ENCODE results near the gene SLC25A33. TPM values are rescaled to one million over a fixed set of nuclear protein-coding genes. Genes with fewer than 3 reads are reported as not detected.

Gene SLC25A33
- total RNA-seq, 1 donor from 2014 or later, result 12.5 TPM

- H3K4me1 Mint-ChIP-seq (ENCODE audit: low read depth), result no peaks in the 10 kb centered on the region
- no peaks in the 10 kb centered on the region for H3K9me3 Mint-ChIP-seq
- DNase-seq (ENCODE audit: low spot score), result no peak
- H3K36me3 Mint-ChIP-seq (ENCODE audit: low read depth), result peaks cover 7% of the 10 kb centered on the region
- intact Hi-C loops (cut with micrococcal nuclease), result no loop called here
- H3K4me3 Mint-ChIP-seq, result no peak overlapping the region
- H3K27me3 Mint-ChIP-seq (ENCODE audit: insufficient read depth), result no peaks in the 10 kb centered on the region
- no peak overlapping the region for H3K27ac Mint-ChIP-seq
Measured at GRCh38 chr1:9602794-9603167, 63.5 kb downstream of the SLC25A33 start.

- Mint-ChIP-seq H3K27me3 (ENCODE audit: insufficient read depth) (no peaks in the 10 kb centered on the region), H3K9me3 (no peaks in the 10 kb centered on the region), H3K27ac (no peak overlapping the region), H3K4me1 (ENCODE audit: low read depth) (no peaks in the 10 kb centered on the region), H3K4me3 (no peak overlapping the region), H3K36me3 (ENCODE audit: low read depth) (peaks cover 8% of the 10 kb centered on the region)
- intact Hi-C loops (cut with micrococcal nuclease), result no loop called here
- no peak for DNase-seq (ENCODE audit: low spot score)
Measured at GRCh38 chr1:9603307-9603706, 64.0 kb downstream of the SLC25A33 start.

- H3K27me3 Mint-ChIP-seq (ENCODE audit: insufficient read depth), result no peaks in the 10 kb centered on the region
- no peak overlapping the region for H3K4me3 Mint-ChIP-seq
- DNase-seq (ENCODE audit: low spot score), result no peak
- H3K36me3 Mint-ChIP-seq (ENCODE audit: low read depth), result peaks cover 8% of the 10 kb centered on the region
- H3K9me3 Mint-ChIP-seq, result no peaks in the 10 kb centered on the region
- intact Hi-C loops (cut with micrococcal nuclease), result no loop called here
- no peak overlapping the region for H3K27ac Mint-ChIP-seq
- no peaks in the 10 kb centered on the region for H3K4me1 Mint-ChIP-seq (ENCODE audit: low read depth)
Measured at GRCh38 chr1:9603766-9604753, 64.8 kb downstream of the SLC25A33 start.

- Mint-ChIP-seq H3K9me3 (no peaks in the 10 kb centered on the region), H3K27me3 (ENCODE audit: insufficient read depth) (no peaks in the 10 kb centered on the region), H3K36me3 (ENCODE audit: low read depth) (peaks cover 6% of the 10 kb centered on the region), H3K27ac (no peak overlapping the region), H3K4me1 (ENCODE audit: low read depth) (no peaks in the 10 kb centered on the region), H3K4me3 (no peak overlapping the region)
- DNase-seq (ENCODE audit: low spot score), result no peak
- intact Hi-C loops (cut with micrococcal nuclease), result no loop called here
Measured at GRCh38 chr1:9604836-9605235, 65.6 kb downstream of the SLC25A33 start.

- intact Hi-C loops (cut with micrococcal nuclease), result no loop called here
- H3K27ac Mint-ChIP-seq, result peak overlapping the region; percentile 12
- no peaks in the 10 kb centered on the region for H3K27me3 Mint-ChIP-seq (ENCODE audit: insufficient read depth)
- no peak overlapping the region for H3K4me3 Mint-ChIP-seq
- peaks cover 4% of the 10 kb centered on the region for H3K36me3 Mint-ChIP-seq (ENCODE audit: low read depth)
- H3K9me3 Mint-ChIP-seq, result no peaks in the 10 kb centered on the region
- H3K4me1 Mint-ChIP-seq (ENCODE audit: low read depth), result no peaks in the 10 kb centered on the region
- no peak for DNase-seq (ENCODE audit: low spot score)
Measured at GRCh38 chr1:9605946-9606455, 66.7 kb downstream of the SLC25A33 start.

- Mint-ChIP-seq H3K4me3 (no peak overlapping the region), H3K27ac (no peak overlapping the region), H3K4me1 (ENCODE audit: low read depth) (no peaks in the 10 kb centered on the region), H3K27me3 (ENCODE audit: insufficient read depth) (no peaks in the 10 kb centered on the region), H3K9me3 (no peaks in the 10 kb centered on the region), H3K36me3 (ENCODE audit: low read depth) (peaks cover 4% of the 10 kb centered on the region)
- DNase-seq (ENCODE audit: low spot score), result no peak
- intact Hi-C loops (cut with micrococcal nuclease), result no loop called here
Measured at GRCh38 chr1:9606458-9606857, 67.2 kb downstream of the SLC25A33 start.

GRCh38 chr1:9606948-9607347 is 67.7 kb downstream of the SLC25A33 start:
- H3K4me1 Mint-ChIP-seq (ENCODE audit: low read depth), result no peaks in the 10 kb centered on the region
- H3K9me3 Mint-ChIP-seq, result no peaks in the 10 kb centered on the region
- H3K27me3 Mint-ChIP-seq (ENCODE audit: insufficient read depth), result no peaks in the 10 kb centered on the region
- H3K4me3 Mint-ChIP-seq, result no peak overlapping the region
- no peak overlapping the region for H3K27ac Mint-ChIP-seq
- DNase-seq (ENCODE audit: low spot score), result no peak
- H3K36me3 Mint-ChIP-seq (ENCODE audit: low read depth), result peaks cover 4% of the 10 kb centered on the region
- intact Hi-C loops (cut with micrococcal nuclease), result no loop called here

GRCh38 chr1:9607352-9607751 is 68.1 kb downstream of the SLC25A33 start:
- intact Hi-C loops (cut with micrococcal nuclease), result no loop called here

GRCh38 chr1:9609998-9610397 is 70.7 kb downstream of the SLC25A33 start:
- Mint-ChIP-seq H3K36me3 (ENCODE audit: low read depth) (peaks cover 4% of the 10 kb centered on the region), H3K9me3 (no peaks in the 10 kb centered on the region), H3K4me3 (no peak overlapping the region), H3K27ac (no peak overlapping the region), H3K27me3 (ENCODE audit: insufficient read depth) (no peaks in the 10 kb centered on the region), H3K4me1 (ENCODE audit: low read depth) (no peaks in the 10 kb centered on the region)
- no peak for DNase-seq (ENCODE audit: low spot score)
- intact Hi-C loops (cut with micrococcal nuclease), result no loop called here

More at GRCh38 chr1:9607352-9607751, 68.1 kb downstream of the SLC25A33 start:
- DNase-seq (ENCODE audit: low spot score), result no peak
- no peak overlapping the region for H3K4me3 Mint-ChIP-seq
- H3K27me3 Mint-ChIP-seq (ENCODE audit: insufficient read depth), result no peaks in the 10 kb centered on the region
- H3K4me1 Mint-ChIP-seq (ENCODE audit: low read depth), result no peaks in the 10 kb centered on the region
- no peak overlapping the region for H3K27ac Mint-ChIP-seq
- H3K36me3 Mint-ChIP-seq (ENCODE audit: low read depth), result peaks cover 4% of the 10 kb centered on the region
- H3K9me3 Mint-ChIP-seq, result no peaks in the 10 kb centered on the region

- Mint-ChIP-seq H3K4me3 (no peak overlapping the region), H3K27me3 (ENCODE audit: insufficient read depth) (no peaks in the 10 kb centered on the region), H3K36me3 (ENCODE audit: low read depth) (peaks cover 4% of the 10 kb centered on the region), H3K9me3 (no peaks in the 10 kb centered on the region), H3K4me1 (ENCODE audit: low read depth) (no peaks in the 10 kb centered on the region), H3K27ac (no peak overlapping the region)
- intact Hi-C loops (cut with micrococcal nuclease), result no loop called here
- DNase-seq (ENCODE audit: low spot score), result no peak
Measured at GRCh38 chr1:9610548-9610947, 71.3 kb downstream of the SLC25A33 start.

GRCh38 chr1:9611716-9612115 is 72.5 kb downstream of the SLC25A33 start:
- no peak overlapping the region for H3K27ac Mint-ChIP-seq
- no peaks in the 10 kb centered on the region for H3K9me3 Mint-ChIP-seq
- no peak overlapping the region for H3K4me3 Mint-ChIP-seq
- intact Hi-C loops (cut with micrococcal nuclease), result no loop called here
- H3K4me1 Mint-ChIP-seq (ENCODE audit: low read depth), result no peaks in the 10 kb centered on the region
- DNase-seq (ENCODE audit: low spot score), result no peak
- peaks cover 4% of the 10 kb centered on the region for H3K36me3 Mint-ChIP-seq (ENCODE audit: low read depth)
- no peaks in the 10 kb centered on the region for H3K27me3 Mint-ChIP-seq (ENCODE audit: insufficient read depth)

GRCh38 chr1:9612162-9612845 is 73.0 kb downstream of the SLC25A33 start:
- no peak overlapping the region for H3K4me3 Mint-ChIP-seq
- no peak for DNase-seq (ENCODE audit: low spot score)
- no peaks in the 10 kb centered on the region for H3K27me3 Mint-ChIP-seq (ENCODE audit: insufficient read depth)

More at GRCh38 chr1:9612162-9612845, 73.0 kb downstream of the SLC25A33 start:
- peaks cover 4% of the 10 kb centered on the region for H3K36me3 Mint-ChIP-seq (ENCODE audit: low read depth)
- H3K27ac Mint-ChIP-seq, result no peak overlapping the region
- intact Hi-C loops (cut with micrococcal nuclease), result no loop called here
- no peaks in the 10 kb centered on the region for H3K9me3 Mint-ChIP-seq
- H3K4me1 Mint-ChIP-seq (ENCODE audit: low read depth), result no peaks in the 10 kb centered on the region

All from activated T-helper 1 cell treated with anti-CD3 and anti-CD28 coated beads, Interleukin-12 subunit alpha, Interleukin-12 subunit beta, Interleukin-2, Interleukin-4 antibody, amounts not matched to agents 30 ng/mL and 10 ng/mL and 1 ng/mL, durations not matched to agents 14 hours and 24 hours and 36 hours (primary cell).